Endothelial cell of umbilical vein (primary cell): ENCODE results near the gene MORC3. TPM values are rescaled to one million over a fixed set of nuclear protein-coding genes. Genes with fewer than 3 reads are reported as not detected.

Source experiments
- BruUV-seq: library from RNA; stranded (reverse); fragments of 400-500 nt; replicated peaks from 2 replicates; lab custom pipeline; 2021; lab: Mats Ljungman, UMichigan
- CTCF ChIA-PET: fragments of 300-600, 350-600 bp; sonication (Branson Sonifier 250); formaldehyde crosslinking; loops from one replicate; lab custom pipeline; 2021; ENCODE audit warnings: antibody characterized with exemption, inconsistent platforms; lab: Charles Lee
- POLR2A ChIA-PET: fragments of 300-600, 350-600 bp; sonication (Branson Sonifier 250); formaldehyde crosslinking; loops from one replicate; lab custom pipeline; 2021; ENCODE audit warnings: antibody characterized with exemption, inconsistent platforms; lab: Charles Lee
- DNase-seq: peaks from one replicate; pipeline ENCODE4 v3.0.0-alpha.2; 2011; ENCODE audit warnings: low read depth, low spot score
- FAIRE-seq: peaks from 2 replicates; lab custom pipeline; 2011; peaks lifted over from hg19 to GRCh38; lab: Jason Lieb, UNC
- H2AFZ ChIP-seq: 2 replicates; pipeline ENCODE4 v1.6.0; 2012; ENCODE audit warnings: low read depth, low read length, control low read depth, inconsistent platforms
- H3K27ac ChIP-seq: 2 replicates; pipeline ENCODE4 v1.5.1; 2011; ENCODE audit warnings: low read depth, mild to moderate bottlenecking, control low read depth, low read length, moderate library complexity; ENCODE audit not compliant: insufficient read depth
- H3K27me3 ChIP-seq, 2 experiments: 2 replicates each; pipeline versions ENCODE4 v1.6.0 to v1.6.1; 2011; ENCODE audit warnings: low read length in 2 of 2, mixed read lengths in 1 of 2; ENCODE audit not compliant: control insufficient read depth in 2 of 2, insufficient read depth in 2 of 2
- H3K36me3 ChIP-seq, 2 experiments: 2 replicates in 1 of 2; 3 replicates in 1 of 2; pipeline ENCODE4 v1.5.1; 2011; ENCODE audit warnings: low read length in 2 of 2, mild to moderate bottlenecking in 1 of 2, moderate library complexity in 1 of 2; ENCODE audit not compliant: control insufficient read depth in 2 of 2, insufficient read depth in 2 of 2; ENCODE audit errors: extremely low read depth in 1 of 2
- H3K4me1 ChIP-seq: 3 replicates; pipeline ENCODE4 v1.5.1; 2011; ENCODE audit warnings: mild to moderate bottlenecking, low read length; ENCODE audit not compliant: control insufficient read depth, insufficient read depth; ENCODE audit errors: extremely low read depth
- H3K4me2 ChIP-seq: 2 replicates; pipeline ENCODE4 v1.6.1; 2011; ENCODE audit warnings: low read length, control low read depth, mixed read lengths; ENCODE audit not compliant: insufficient read depth
- H3K4me3 ChIP-seq, 3 experiments: fragments of 200-600 bp in 1 of 3; sonication (generic), shearing (Covaris generic) in 1 of 3; replicated peaks in 1 of 3; 2 replicates each; pipeline ENCODE4 v1.5.1; 2011 to 2016; ENCODE audit warnings: control low read depth in 3 of 3, low read length in 3 of 3, mild to moderate bottlenecking in 2 of 3, inconsistent platforms in 1 of 3, low read depth in 1 of 3, moderate library complexity in 1 of 3; ENCODE audit not compliant: insufficient read depth in 1 of 3
- H3K79me2 ChIP-seq: 2 replicates; pipeline ENCODE4 v1.6.0; 2012; ENCODE audit warnings: low read length, inconsistent platforms; ENCODE audit not compliant: control insufficient read depth, insufficient read depth
- H3K9ac ChIP-seq: replicated peaks from 2 replicates; pipeline ENCODE3; 2011; ENCODE audit warnings: low read length, control low read depth; ENCODE audit not compliant: insufficient read depth; ENCODE audit errors: extremely low read depth
- H3K9me1 ChIP-seq: replicated peaks from 3 replicates; pipeline ENCODE4 v1.6.0; 2011; ENCODE audit warnings: mild to moderate bottlenecking, low read length; ENCODE audit not compliant: control insufficient read depth, insufficient read depth; ENCODE audit errors: extremely low read depth
- H3K9me3 ChIP-seq: replicated peaks from 2 replicates; pipeline ENCODE4 v1.5.1; 2012; ENCODE audit warnings: low read length, inconsistent platforms; ENCODE audit not compliant: control insufficient read depth, insufficient read depth
- H4K20me1 ChIP-seq: replicated peaks from 2 replicates; pipeline ENCODE3; 2011; ENCODE audit warnings: mild to moderate bottlenecking, low read length; ENCODE audit not compliant: control insufficient read depth, insufficient read depth; ENCODE audit errors: extremely low read depth
- EZH2 ChIP-seq: IDR thresholded peaks from 2 replicates; pipeline ENCODE4 v1.6.1; 2012; ENCODE audit warnings: borderline replicate concordance, low read depth, mild to moderate bottlenecking, moderate library complexity, low read length, inconsistent platforms; ENCODE audit not compliant: severe bottlenecking
- GATA2 ChIP-seq: IDR thresholded peaks from 2 replicates; pipeline ENCODE4 v1.7.0; 2011; ENCODE audit warnings: low read depth, mild to moderate bottlenecking, moderate library complexity, mixed read lengths, low read length; ENCODE audit not compliant: insufficient read length, insufficient read depth
- JUN ChIP-seq: IDR thresholded peaks from 2 replicates; pipeline ENCODE4 v1.6.1; 2011; ENCODE audit warnings: borderline replicate concordance, low read depth; ENCODE audit not compliant: insufficient read length, insufficient read depth
- MAX ChIP-seq: IDR thresholded peaks from 2 replicates; pipeline ENCODE4 v1.6.1; 2011; ENCODE audit not compliant: insufficient read depth, insufficient read length
- MYC ChIP-seq: IDR thresholded peaks from one replicate; pipeline ENCODE4 v1.6.1; 2011; ENCODE audit warnings: mild to moderate bottlenecking, low read depth, low read length
- POLR2A ChIP-seq: IDR thresholded peaks from 2 replicates; pipeline ENCODE4 v1.6.1; 2012; ENCODE audit warnings: low read depth, mild to moderate bottlenecking, control low read depth, low read length
- POLR2AphosphoS5 ChIP-seq: IDR thresholded peaks from 2 replicates; pipeline ENCODE4 v1.6.1; 2012; ENCODE audit warnings: low read depth, mild to moderate bottlenecking, control low read depth, low read length, moderate library complexity; ENCODE audit not compliant: insufficient read depth
- dilution Hi-C: fragments of 300-500 bp; cut with MboI; formaldehyde crosslinking; loops from one replicate; pipeline ENCODE4 v1.15.0; 2019; ENCODE audit warnings: low sequenced_read_pairs; ENCODE audit not compliant: extremely low pct_ligation_motif_present
- intact Hi-C: fragments of 100-400 bp; cut with micrococcal nuclease; formaldehyde crosslinking; loops from one replicate; pipeline ENCODE4 v1.10.0; 2022
- polyA plus RNA-seq, 4 experiments: library from polyadenylated mRNA; depleted of rRNA in 3 of 4; stranded (reverse) in 3 of 4; unstranded in 1 of 4; fragments of >200 nt; gene quantifications; 2 replicates each; pipeline versions ENCODE4 v1.2.1 to v1.2.3, GENCODE V29; 2011 to 2012; ENCODE audit warnings: missing spikeins in 1 of 4
- total RNA-seq: library from RNA; stranded (reverse); gene quantifications from 2 replicates; pipeline ENCODE4 v1.2.3, GENCODE V29; 2021
- TF ChIP-seq, protein P1 (sequence below), 2 donors: IDR thresholded peaks; 1 replicate in 1 of 2; 2 replicates in 1 of 2; pipeline ENCODE4 v1.5.1; 2011; ENCODE audit warnings: low read length in 2 of 2, mild to moderate bottlenecking in 2 of 2, moderate library complexity in 2 of 2, control low read depth in 1 of 2, inconsistent platforms in 1 of 2, low read depth in 1 of 2; ENCODE audit not compliant: insufficient read depth in 1 of 2; ENCODE audit errors: extremely low read depth in 1 of 2

Gene MORC3
- total and polyA plus RNA-seq, 2 donors (not counting 3 experiments of a cell fraction or from before 2014, with no cell fraction given), result 7.3 to 25.3 TPM

- Histone ChIP-seq H2AFZ (no peak overlapping the region), H3K4me3 (no peak overlapping the region)
- intact Hi-C loops, result no loop called here
Observed at GRCh38 chr21:36400719-36401118, 80.7 kb downstream of the MORC3 start.

More at GRCh38 chr21:36400719-36401118, 80.7 kb downstream of the MORC3 start:
- Histone ChIP-seq H3K4me2 (no peak overlapping the region), H3K27ac (no peak overlapping the region), H3K9ac (no peak overlapping the region), H4K20me1 (no peaks in the 10 kb centered on the region), H3K36me3 (peaks cover 0 to 3% of the 10 kb centered on the region in 2 experiments), H3K9me3 (no peaks in the 10 kb centered on the region), H3K27me3 (no peaks in the 10 kb centered on the region), H3K9me1 (no peaks in the 10 kb centered on the region), H3K79me2 (no peaks in the 10 kb centered on the region), H3K4me1 (no peaks in the 10 kb centered on the region)
- FAIRE-seq, result no peak
- no peak for DNase-seq
- no TSS peak for BruUV-seq
- ChIA-PET CTCF (no interaction called here), POLR2A (no interaction called here)
- TF ChIP-seq JUN (no peak), EZH2 (no peak), POLR2A (no peak), MAX (no peak), MYC (no peak), POLR2AphosphoS5 (no peak), GATA2 (no peak)
- TF ChIP-seq, protein P1, sequence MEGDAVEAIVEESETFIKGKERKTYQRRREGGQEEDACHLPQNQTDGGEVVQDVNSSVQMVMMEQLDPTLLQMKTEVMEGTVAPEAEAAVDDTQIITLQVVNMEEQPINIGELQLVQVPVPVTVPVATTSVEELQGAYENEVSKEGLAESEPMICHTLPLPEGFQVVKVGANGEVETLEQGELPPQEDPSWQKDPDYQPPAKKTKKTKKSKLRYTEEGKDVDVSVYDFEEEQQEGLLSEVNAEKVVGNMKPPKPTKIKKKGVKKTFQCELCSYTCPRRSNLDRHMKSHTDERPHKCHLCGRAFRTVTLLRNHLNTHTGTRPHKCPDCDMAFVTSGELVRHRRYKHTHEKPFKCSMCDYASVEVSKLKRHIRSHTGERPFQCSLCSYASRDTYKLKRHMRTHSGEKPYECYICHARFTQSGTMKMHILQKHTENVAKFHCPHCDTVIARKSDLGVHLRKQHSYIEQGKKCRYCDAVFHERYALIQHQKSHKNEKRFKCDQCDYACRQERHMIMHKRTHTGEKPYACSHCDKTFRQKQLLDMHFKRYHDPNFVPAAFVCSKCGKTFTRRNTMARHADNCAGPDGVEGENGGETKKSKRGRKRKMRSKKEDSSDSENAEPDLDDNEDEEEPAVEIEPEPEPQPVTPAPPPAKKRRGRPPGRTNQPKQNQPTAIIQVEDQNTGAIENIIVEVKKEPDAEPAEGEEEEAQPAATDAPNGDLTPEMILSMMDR (IDR thresholded peaks at IDR 0.05; ENCODE audit: extremely low read depth in 1 of 2, insufficient read depth in 1 of 2, low read depth in 1 of 2, low read length in 2 of 2), result no peak
- dilution Hi-C loops, result no loop called here
